GM12878 (cell line): Measurements from ENCODE around the gene HLA-B. TPM values are rescaled to one million over a fixed set of nuclear protein-coding genes. Genes with fewer than 3 reads are reported as not detected.

Experiments used
- ATAC-seq: fragments of 200-7000 bp; cut with Tn5 transposase; 3 replicates; pipeline ENCODE4 v1.9.1; 2020; ENCODE audit warnings: mild to moderate bottlenecking, moderate library complexity
- BruUV-seq: library from RNA; stranded (reverse); fragments of 400-500 nt; replicated peaks from 2 replicates; lab custom pipeline; 2021; lab: Mats Ljungman, UMichigan
- CTCF ChIA-PET: fragments of 300-600 bp; sonication (Branson Sonifier 250); formaldehyde crosslinking; extraction: SDS; loops from one replicate; lab custom pipeline; 2021; ENCODE audit warnings: inconsistent platforms; lab: Yijun Ruan, JAX
- POLR2A ChIA-PET: fragments of 350-600 bp; formaldehyde crosslinking; extraction: SDS; loops from one replicate; lab custom pipeline; 2021; ENCODE audit warnings: inconsistent platforms; lab: Charles Lee
- RAD21 ChIA-PET: fragments of 300-600 bp; sonication (Branson Sonifier 250); formaldehyde crosslinking; loops from one replicate; lab custom pipeline; 2023; ENCODE audit warnings: antibody characterized with exemption; ENCODE audit not compliant: unreplicated experiment; lab: Charles Lee
- SMC1A ChIA-PET: fragments of 300-600 bp; sonication (Branson Sonifier 250); formaldehyde crosslinking; loops from one replicate; lab custom pipeline; 2023; ENCODE audit not compliant: unreplicated experiment, uncharacterized antibody; lab: Charles Lee
- DNase-seq: peaks from one replicate; pipeline ENCODE4 v3.0.0-alpha.2; 2011; ENCODE audit warnings: low read depth, low spot score
- FAIRE-seq: peaks from 3 replicates; lab custom pipeline; 2011; peaks lifted over from hg19 to GRCh38; lab: Jason Lieb, UNC
- H2AFZ ChIP-seq: 2 replicates; pipeline ENCODE4 v1.6.0; 2011; ENCODE audit warnings: low read depth, low read length, control low read depth; ENCODE audit not compliant: control insufficient read depth
- H3K27ac ChIP-seq: 2 replicates; pipeline ENCODE4 v1.5.1; 2011; ENCODE audit warnings: control low read depth; ENCODE audit not compliant: control insufficient read depth, insufficient read depth
- H3K27me3 ChIP-seq, 2 experiments: replicated peaks in 1 of 2; 2 replicates each; pipeline versions ENCODE4 v1.6.0 to v1.6.1; 2011; ENCODE audit warnings: low read length in 1 of 2; ENCODE audit not compliant: control insufficient read depth in 2 of 2, insufficient read depth in 2 of 2
- H3K36me3 ChIP-seq, 2 experiments: 2 replicates each; pipeline ENCODE4 v1.5.1; 2011; ENCODE audit warnings: low read length in 1 of 2; ENCODE audit not compliant: control insufficient read depth in 2 of 2, insufficient read depth in 2 of 2
- H3K4me1 ChIP-seq: 2 replicates; pipeline ENCODE4 v1.6.1; 2011; ENCODE audit warnings: mild to moderate bottlenecking, low read length, moderate library complexity, mixed read lengths; ENCODE audit not compliant: control insufficient read depth, insufficient read depth
- H3K4me2 ChIP-seq: 2 replicates; pipeline ENCODE4 v1.6.0; 2011; ENCODE audit warnings: control low read depth; ENCODE audit not compliant: control insufficient read depth, insufficient read depth
- H3K4me3 ChIP-seq: fragments of 200-600 bp; sonication (generic); 2 replicates; pipeline ENCODE4 v1.5.1; 2016
- H3K79me2 ChIP-seq: 2 replicates; pipeline ENCODE4 v1.6.0; 2011; ENCODE audit warnings: low read length; ENCODE audit not compliant: control insufficient read depth, insufficient read depth
- H3K9ac ChIP-seq: 2 replicates; pipeline ENCODE4 v1.8.0; 2011; ENCODE audit warnings: low read length, control low read depth, mixed read lengths; ENCODE audit not compliant: control insufficient read depth, insufficient read depth
- H3K9me3 ChIP-seq: replicated peaks from 3 replicates; pipeline ENCODE4 v1.5.1; 2011; ENCODE audit warnings: mild to moderate bottlenecking, low read length; ENCODE audit not compliant: control insufficient read depth, insufficient read depth
- H4K20me1 ChIP-seq: 2 replicates; pipeline ENCODE4 v1.6.0; 2011; ENCODE audit not compliant: control insufficient read depth, insufficient read depth
- CBX5 ChIP-seq: sonication (generic); IDR thresholded peaks from 2 replicates; pipeline ENCODE4 v1.6.1; 2016; ENCODE audit warnings: low read depth, moderate library complexity, mild to moderate bottlenecking, inconsistent platforms
- EZH2 ChIP-seq: IDR thresholded peaks from 2 replicates; pipeline ENCODE4 v1.6.1; 2012; ENCODE audit warnings: low read depth, mild to moderate bottlenecking, control low read depth, inconsistent platforms, low read length, borderline replicate concordance; ENCODE audit not compliant: control insufficient read depth
- KAT2A ChIP-seq: conservative IDR thresholded peaks from 2 replicates; pipeline ENCODE4 v1.6.1; 2011; ENCODE audit warnings: low read depth, low read length; ENCODE audit not compliant: control insufficient read depth
- MYC ChIP-seq: IDR thresholded peaks from 2 replicates; pipeline ENCODE4 v1.6.1; 2011; ENCODE audit warnings: mild to moderate bottlenecking, low read length, moderate library complexity, inconsistent platforms; ENCODE audit not compliant: insufficient read depth, insufficient replicate concordance, insufficient read length, severe bottlenecking
- NR2F1 ChIP-seq: fragments of 450-650 bp; conservative IDR thresholded peaks from 2 replicates; pipeline ENCODE4 v1.6.1; 2017; ENCODE audit warnings: mild to moderate bottlenecking
- PBX3 ChIP-seq: IDR thresholded peaks from 2 replicates; pipeline ENCODE4 v1.6.1; 2011; ENCODE audit warnings: mild to moderate bottlenecking, low read depth, low read length, moderate library complexity; ENCODE audit not compliant: insufficient replicate concordance
- POLR2AphosphoS2 ChIP-seq: IDR thresholded peaks from 2 replicates; pipeline ENCODE4 v1.6.1; 2011; ENCODE audit warnings: low read depth, mild to moderate bottlenecking, low read length, improper control_type of control experiment, moderate library complexity
- SREBF1 ChIP-seq: IDR thresholded peaks from 2 replicates; pipeline ENCODE4 v1.6.1; 2012; ENCODE audit warnings: mild to moderate bottlenecking, low read length
- ZZZ3 ChIP-seq: IDR thresholded peaks from 2 replicates; pipeline ENCODE4 v1.6.1; 2011; ENCODE audit warnings: low read depth; ENCODE audit not compliant: control insufficient read depth, insufficient read length
- WGBS: methylation state at CpG from one replicate; pipeline ENCODE4 v1.1.6; 2016; ENCODE audit warnings: low lambda C conversion rate; ENCODE audit not compliant: insufficient replicate concordance, insufficient coverage; ENCODE audit errors: missing lambda C conversion rate; 5-methylcytosine and 5-hydroxymethylcytosine counted together
- in situ Hi-C: fragments of 300-500 bp; cut with MboI; formaldehyde crosslinking; loops from 9 replicates; pipeline ENCODE4 v1.14.3; 2018; ENCODE audit warnings: mixed read lengths
- intact Hi-C: fragments of 100-400 bp; cut with micrococcal nuclease; formaldehyde crosslinking; loops from one replicate; pipeline ENCODE4 v1.14.2; 2022; ENCODE audit not compliant: unreplicated experiment
- polyA plus RNA-seq, 11 experiments: library from polyadenylated mRNA; depleted of rRNA in 4 of 11; unstranded in 6 of 11; stranded (reverse) in 5 of 11; fragments of >200 nt; fragmentation: Nextera tagmentation in 4 of 11; fragmentation: Illumina TruSeq in 1 of 11; extraction: Ambion mirVana in 4 of 11; extraction: Trizol in 1 of 11; gene quantifications; 1 replicate in 1 of 11; 2 replicates in 10 of 11; pipeline versions ENCODE4 v1.2.1 to v1.2.3, GENCODE V29; 2011 to 2016; ENCODE audit warnings: inconsistent platforms in 2 of 11, missing spikeins in 2 of 11, low read depth in 1 of 11
- total RNA-seq, 4 experiments: library from RNA; depleted of rRNA in 3 of 4; stranded (reverse); fragments of >200 nt in 3 of 4; fragmentation: Illumina TruSeq in 1 of 4; extraction: Trizol in 1 of 4; gene quantifications; 2 replicates each; pipeline versions ENCODE4 v1.2.1 to v1.2.3, GENCODE V29; 2013 to 2021
- TF ChIP-seq, protein P1 (sequence below): IDR thresholded peaks from 2 replicates; pipeline ENCODE4 v1.6.1; 2012; ENCODE audit warnings: improper control_type of control experiment, low read depth, low read length; ENCODE audit not compliant: insufficient replicate concordance
- TF ChIP-seq, protein P2 (sequence below): fragments of 450-650 bp; IDR thresholded peaks from 2 replicates; pipeline ENCODE4 v1.6.1; 2018; ENCODE audit warnings: borderline replicate concordance, mild to moderate bottlenecking; ENCODE audit not compliant: partially characterized antibody
- TF ChIP-seq, protein P3 (sequence below): IDR thresholded peaks from 2 replicates; pipeline ENCODE4 v1.6.1; 2011; ENCODE audit warnings: low read depth, mild to moderate bottlenecking, low read length, moderate library complexity, borderline replicate concordance; ENCODE audit errors: extremely low read depth

Gene HLA-B
- total and polyA plus RNA-seq, 10 of the 15 experiments (the other 5 are each of a cell fraction or from before 2014, with no cell fraction given) = 820 to 5,128 (median 3,370) TPM

DNA sequence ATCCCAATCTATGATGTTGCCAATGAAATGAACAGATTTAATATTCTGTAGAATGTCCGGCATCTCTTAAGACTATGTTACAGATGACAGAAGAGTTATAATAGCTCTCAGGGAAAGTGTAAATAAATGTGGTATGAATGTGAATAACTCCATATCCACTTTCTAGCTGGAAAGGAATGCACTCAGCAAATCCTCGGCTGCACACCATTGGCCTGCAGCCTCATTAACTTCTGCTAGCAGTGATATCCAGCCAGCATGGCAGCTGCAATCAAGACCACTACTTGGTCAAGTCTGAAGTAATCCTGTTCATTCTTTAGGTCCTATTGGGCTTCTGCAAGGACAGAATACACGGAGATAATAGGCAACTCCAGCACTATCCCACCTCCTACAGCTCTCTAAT is 29.1 kb upstream of the HLA-B start (continued):
- TF ChIP-seq, protein P1, sequence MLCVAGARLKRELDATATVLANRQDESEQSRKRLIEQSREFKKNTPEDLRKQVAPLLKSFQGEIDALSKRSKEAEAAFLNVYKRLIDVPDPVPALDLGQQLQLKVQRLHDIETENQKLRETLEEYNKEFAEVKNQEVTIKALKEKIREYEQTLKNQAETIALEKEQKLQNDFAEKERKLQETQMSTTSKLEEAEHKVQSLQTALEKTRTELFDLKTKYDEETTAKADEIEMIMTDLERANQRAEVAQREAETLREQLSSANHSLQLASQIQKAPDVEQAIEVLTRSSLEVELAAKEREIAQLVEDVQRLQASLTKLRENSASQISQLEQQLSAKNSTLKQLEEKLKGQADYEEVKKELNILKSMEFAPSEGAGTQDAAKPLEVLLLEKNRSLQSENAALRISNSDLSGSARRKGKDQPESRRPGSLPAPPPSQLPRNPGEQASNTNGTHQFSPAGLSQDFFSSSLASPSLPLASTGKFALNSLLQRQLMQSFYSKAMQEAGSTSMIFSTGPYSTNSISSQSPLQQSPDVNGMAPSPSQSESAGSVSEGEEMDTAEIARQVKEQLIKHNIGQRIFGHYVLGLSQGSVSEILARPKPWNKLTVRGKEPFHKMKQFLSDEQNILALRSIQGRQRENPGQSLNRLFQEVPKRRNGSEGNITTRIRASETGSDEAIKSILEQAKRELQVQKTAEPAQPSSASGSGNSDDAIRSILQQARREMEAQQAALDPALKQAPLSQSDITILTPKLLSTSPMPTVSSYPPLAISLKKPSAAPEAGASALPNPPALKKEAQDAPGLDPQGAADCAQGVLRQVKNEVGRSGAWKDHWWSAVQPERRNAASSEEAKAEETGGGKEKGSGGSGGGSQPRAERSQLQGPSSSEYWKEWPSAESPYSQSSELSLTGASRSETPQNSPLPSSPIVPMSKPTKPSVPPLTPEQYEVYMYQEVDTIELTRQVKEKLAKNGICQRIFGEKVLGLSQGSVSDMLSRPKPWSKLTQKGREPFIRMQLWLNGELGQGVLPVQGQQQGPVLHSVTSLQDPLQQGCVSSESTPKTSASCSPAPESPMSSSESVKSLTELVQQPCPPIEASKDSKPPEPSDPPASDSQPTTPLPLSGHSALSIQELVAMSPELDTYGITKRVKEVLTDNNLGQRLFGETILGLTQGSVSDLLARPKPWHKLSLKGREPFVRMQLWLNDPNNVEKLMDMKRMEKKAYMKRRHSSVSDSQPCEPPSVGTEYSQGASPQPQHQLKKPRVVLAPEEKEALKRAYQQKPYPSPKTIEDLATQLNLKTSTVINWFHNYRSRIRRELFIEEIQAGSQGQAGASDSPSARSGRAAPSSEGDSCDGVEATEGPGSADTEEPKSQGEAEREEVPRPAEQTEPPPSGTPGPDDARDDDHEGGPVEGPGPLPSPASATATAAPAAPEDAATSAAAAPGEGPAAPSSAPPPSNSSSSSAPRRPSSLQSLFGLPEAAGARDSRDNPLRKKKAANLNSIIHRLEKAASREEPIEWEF = no peak
- TF ChIP-seq NR2F1 = no peak

- no peaks in the 10 kb centered on the region for H4K20me1 ChIP-seq
- ChIA-PET POLR2A (no interaction called here), SMC1A (interaction anchor here (0.6 kb wide), 1 partner anchor 20 kb away, joined by 3 read pairs; no protein-coding TSS in a partner anchor), RAD21 (no interaction called here), CTCF (no interaction called here)
- H3K36me3 ChIP-seq = no peaks in the 10 kb centered on the region
- intact Hi-C loops = no loop called here
- H3K9me3 ChIP-seq = no peaks in the 10 kb centered on the region
- H3K27ac ChIP-seq = no peak overlapping the region
- H3K27me3 ChIP-seq = no peaks in the 10 kb centered on the region
- H3K4me3 ChIP-seq = no peak overlapping the region
- ATAC-seq = no peak
- no peak for FAIRE-seq
- no peaks in the 10 kb centered on the region for H3K79me2 ChIP-seq
- BruUV-seq = no TSS peak
- no peak overlapping the region for H3K4me2 ChIP-seq
- H3K9ac ChIP-seq = no peak overlapping the region
- WGBS = 0% methylated on average over 3 of the region's 3 CpGs
- H2AFZ ChIP-seq = no peak overlapping the region
- no peak for DNase-seq
- in situ Hi-C loops = no loop called here
- no peaks in the 10 kb centered on the region for H3K4me1 ChIP-seq
- TF ChIP-seq NR2F1 (no peak), MYC (no peak), EZH2 (no peak), SREBF1 (no peak), POLR2AphosphoS2 (no peak), CBX5 (no peak), ZZZ3 (no peak), KAT2A (no peak), PBX3 (no peak)
- TF ChIP-seq, protein P2, sequence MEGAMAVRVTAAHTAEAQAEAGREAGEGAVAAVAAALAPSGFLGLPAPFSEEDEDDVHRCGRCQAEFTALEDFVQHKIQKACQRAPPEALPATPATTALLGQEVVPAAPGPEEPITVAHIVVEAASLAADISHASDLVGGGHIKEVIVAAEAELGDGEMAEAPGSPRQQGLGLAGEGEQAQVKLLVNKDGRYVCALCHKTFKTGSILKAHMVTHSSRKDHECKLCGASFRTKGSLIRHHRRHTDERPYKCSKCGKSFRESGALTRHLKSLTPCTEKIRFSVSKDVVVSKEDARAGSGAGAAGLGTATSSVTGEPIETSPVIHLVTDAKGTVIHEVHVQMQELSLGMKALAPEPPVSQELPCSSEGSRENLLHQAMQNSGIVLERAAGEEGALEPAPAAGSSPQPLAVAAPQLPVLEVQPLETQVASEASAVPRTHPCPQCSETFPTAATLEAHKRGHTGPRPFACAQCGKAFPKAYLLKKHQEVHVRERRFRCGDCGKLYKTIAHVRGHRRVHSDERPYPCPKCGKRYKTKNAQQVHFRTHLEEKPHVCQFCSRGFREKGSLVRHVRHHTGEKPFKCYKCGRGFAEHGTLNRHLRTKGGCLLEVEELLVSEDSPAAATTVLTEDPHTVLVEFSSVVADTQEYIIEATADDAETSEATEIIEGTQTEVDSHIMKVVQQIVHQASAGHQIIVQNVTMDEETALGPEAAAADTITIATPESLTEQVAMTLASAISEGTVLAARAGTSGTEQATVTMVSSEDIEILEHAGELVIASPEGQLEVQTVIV = no peak
- TF ChIP-seq, protein P3, sequence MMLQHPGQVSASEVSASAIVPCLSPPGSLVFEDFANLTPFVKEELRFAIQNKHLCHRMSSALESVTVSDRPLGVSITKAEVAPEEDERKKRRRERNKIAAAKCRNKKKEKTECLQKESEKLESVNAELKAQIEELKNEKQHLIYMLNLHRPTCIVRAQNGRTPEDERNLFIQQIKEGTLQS = no peak
Observed at GRCh38 chr6:31385041-31385440, 28.1 kb upstream of the HLA-B start.
